Sigmoid colon (tissue), 7 donors: ENCODE measurements around the gene FGG. TPM values are rescaled to one million over a fixed set of nuclear protein-coding genes. Genes with fewer than 3 reads are reported as not detected.

Source experiments
- DNase-seq: peaks from one replicate; pipeline ENCODE4 v3.0.0-alpha.2; 2019
- H3K27ac ChIP-seq, 4 donors: fragments of 200-600 bp; sonication (generic); one replicate each; pipeline ENCODE4 v1.5.1; 2016 to 2019; ENCODE audit warnings: mild to moderate bottlenecking in 1 of 4
- H3K27me3 ChIP-seq, 3 donors: fragments of 200-600 bp; sonication (generic); one replicate each; pipeline ENCODE4 v1.5.1; 2019; ENCODE audit warnings: mild to moderate bottlenecking in 1 of 3
- H3K36me3 ChIP-seq, 4 donors: fragments of 200-600 bp; sonication (generic); one replicate each; pipeline ENCODE4 v1.5.1; 2016 to 2019
- H3K4me1 ChIP-seq, 4 donors: fragments of 200-600 bp; sonication (generic); one replicate each; pipeline ENCODE4 v1.5.1; 2017 to 2019
- H3K4me3 ChIP-seq, 4 donors: fragments of 200-600 bp; sonication (generic); one replicate each; pipeline ENCODE4 v1.5.1; 2017 to 2019; ENCODE audit warnings: mild to moderate bottlenecking in 2 of 4, moderate library complexity in 1 of 4
- H3K9me3 ChIP-seq, 4 donors: fragments of 200-600 bp in 3 of 4; sonication (generic) in 3 of 4; one replicate each; pipeline versions ENCODE4 v1.5.1 to v1.6.1; 2013 to 2019
- EP300 ChIP-seq, 4 donors: sonication (generic); formaldehyde crosslinking; IDR thresholded peaks; one replicate each; pipeline ENCODE4 v1.6.1; 2017; ENCODE audit warnings: antibody characterized with exemption in 4 of 4
- POLR2A ChIP-seq, 2 donors: fragments of 450-650 bp; IDR thresholded peaks; one replicate each; pipeline ENCODE4 v1.6.1; 2016; ENCODE audit warnings: antibody characterized with exemption in 2 of 2, mild to moderate bottlenecking in 2 of 2, moderate library complexity in 2 of 2
- POLR2AphosphoS5 ChIP-seq, 4 donors: sonication (generic); formaldehyde crosslinking; IDR thresholded peaks; one replicate each; pipeline ENCODE4 v1.6.1; 2017; ENCODE audit warnings: antibody characterized with exemption in 4 of 4
- WGBS, 2 donors: extraction: QIAGEN DNeasy Blood & Tissue Kit; methylation state at CpG; one replicate each; pipeline ENCODE4 v1.1.7; 2013; 5-methylcytosine and 5-hydroxymethylcytosine counted together
- intact Hi-C: fragments of 100-400 bp; cut with DNase I; formaldehyde crosslinking; loops from one replicate; pipeline ENCODE4 v1.15.1; 2023
- polyA plus RNA-seq, 3 donors: library from polyadenylated mRNA; stranded (reverse); fragments of 200-250 nt; gene quantifications; one replicate each; pipeline ENCODE4 v1.2.3, GENCODE V29; 2013
- total RNA-seq, 4 donors: library from RNA; depleted of rRNA; stranded (reverse); fragments of >200 nt; gene quantifications; one replicate each; pipeline ENCODE4 v1.1.0, GENCODE V29; 2016
- TF ChIP-seq, protein P1 (sequence below), 4 experiments: fragments of 450-650 bp in 3 of 4; fragments of 200-600 bp in 1 of 4; IDR thresholded peaks; one replicate each; pipeline ENCODE4 v1.5.1; 2016 to 2019; ENCODE audit warnings: antibody characterized with exemption in 4 of 4, mild to moderate bottlenecking in 3 of 4, moderate library complexity in 2 of 4
- donor health status: healthy with polysubstance abuse.
- donor health status: Bipolar disorder and iron deficiency.
- donor health status: healthy.

FGG gene
- total and polyA plus RNA-seq, 7 donors, result 0.22 TPM; not detected in 6

DNA sequence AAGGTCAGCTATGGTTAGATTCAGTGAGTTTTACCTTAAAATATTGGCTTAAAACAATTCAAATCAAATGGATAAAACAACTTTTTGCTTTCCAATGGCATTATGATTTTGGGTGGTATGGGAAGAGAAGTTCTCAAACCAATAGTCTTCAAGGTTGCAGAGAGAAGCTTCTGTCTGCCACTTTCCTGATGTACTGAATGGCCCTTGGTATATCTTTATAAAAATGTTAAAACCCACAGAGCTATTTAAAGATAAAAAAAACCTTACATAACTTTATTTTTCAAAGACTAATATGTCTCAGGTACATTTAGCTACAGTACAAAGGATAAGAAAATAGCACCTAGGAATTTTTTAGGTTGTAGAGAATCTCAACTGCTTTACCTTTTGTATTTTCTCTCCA is 28.8 kb downstream of the FGG start:
- H3K9me3 ChIP-seq, result no peaks in the 10 kb centered on the region
- no peak for DNase-seq
- no peaks in the 10 kb centered on the region for H3K36me3 ChIP-seq
- intact Hi-C loops, result no loop called here
- H3K4me1 ChIP-seq, result no peaks in the 10 kb centered on the region
- H3K27ac ChIP-seq, result no peak overlapping the region
- TF ChIP-seq POLR2AphosphoS5 (IDR thresholded peaks at IDR 0.05) (no peak), POLR2A (IDR thresholded peaks at IDR 0.05) (no peak), EP300 (IDR thresholded peaks at IDR 0.05) (no peak)
- H3K4me3 ChIP-seq, result no peak overlapping the region
- no peaks in the 10 kb centered on the region for H3K27me3 ChIP-seq

- H3K4me3 ChIP-seq, result no peak overlapping the region
- no peaks in the 10 kb centered on the region for H3K4me1 ChIP-seq
- TF ChIP-seq POLR2AphosphoS5 (IDR thresholded peaks at IDR 0.05), result no peak
- H3K27ac ChIP-seq, result no peak overlapping the region
- H3K9me3 ChIP-seq, result no peaks in the 10 kb centered on the region
- H3K36me3 ChIP-seq, result no peaks in the 10 kb centered on the region
- no peaks in the 10 kb centered on the region for H3K27me3 ChIP-seq
- 85 to 89% methylated on average over 3 of the region's 3 CpGs for WGBS, 2 donors
- intact Hi-C loops, result no loop called here
- DNase-seq, result no peak
These were observed 29.2 kb downstream of the FGG start for GRCh38 chr4:154583230-154583629.

- 67 to 90% methylated on average over 2 of the region's 2 CpGs for WGBS, 2 donors
- no peaks in the 10 kb centered on the region for H3K27me3 ChIP-seq
- H3K4me3 ChIP-seq, result no peak overlapping the region
- TF ChIP-seq, protein P1, sequence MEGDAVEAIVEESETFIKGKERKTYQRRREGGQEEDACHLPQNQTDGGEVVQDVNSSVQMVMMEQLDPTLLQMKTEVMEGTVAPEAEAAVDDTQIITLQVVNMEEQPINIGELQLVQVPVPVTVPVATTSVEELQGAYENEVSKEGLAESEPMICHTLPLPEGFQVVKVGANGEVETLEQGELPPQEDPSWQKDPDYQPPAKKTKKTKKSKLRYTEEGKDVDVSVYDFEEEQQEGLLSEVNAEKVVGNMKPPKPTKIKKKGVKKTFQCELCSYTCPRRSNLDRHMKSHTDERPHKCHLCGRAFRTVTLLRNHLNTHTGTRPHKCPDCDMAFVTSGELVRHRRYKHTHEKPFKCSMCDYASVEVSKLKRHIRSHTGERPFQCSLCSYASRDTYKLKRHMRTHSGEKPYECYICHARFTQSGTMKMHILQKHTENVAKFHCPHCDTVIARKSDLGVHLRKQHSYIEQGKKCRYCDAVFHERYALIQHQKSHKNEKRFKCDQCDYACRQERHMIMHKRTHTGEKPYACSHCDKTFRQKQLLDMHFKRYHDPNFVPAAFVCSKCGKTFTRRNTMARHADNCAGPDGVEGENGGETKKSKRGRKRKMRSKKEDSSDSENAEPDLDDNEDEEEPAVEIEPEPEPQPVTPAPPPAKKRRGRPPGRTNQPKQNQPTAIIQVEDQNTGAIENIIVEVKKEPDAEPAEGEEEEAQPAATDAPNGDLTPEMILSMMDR (IDR thresholded peaks at IDR 0.05), result no peak
- TF ChIP-seq EP300 (IDR thresholded peaks at IDR 0.05) (no peak), POLR2AphosphoS5 (IDR thresholded peaks at IDR 0.05) (no peak), POLR2A (IDR thresholded peaks at IDR 0.05) (no peak)
- no peaks in the 10 kb centered on the region for H3K36me3 ChIP-seq
- DNase-seq, result no peak
- H3K9me3 ChIP-seq, result no peaks in the 10 kb centered on the region
- H3K27ac ChIP-seq, result no peak overlapping the region
- H3K4me1 ChIP-seq, result no peaks in the 10 kb centered on the region
- intact Hi-C loops, result no loop called here
These were observed 29.7 kb downstream of the FGG start for GRCh38 chr4:154582723-154583122.

DNA sequence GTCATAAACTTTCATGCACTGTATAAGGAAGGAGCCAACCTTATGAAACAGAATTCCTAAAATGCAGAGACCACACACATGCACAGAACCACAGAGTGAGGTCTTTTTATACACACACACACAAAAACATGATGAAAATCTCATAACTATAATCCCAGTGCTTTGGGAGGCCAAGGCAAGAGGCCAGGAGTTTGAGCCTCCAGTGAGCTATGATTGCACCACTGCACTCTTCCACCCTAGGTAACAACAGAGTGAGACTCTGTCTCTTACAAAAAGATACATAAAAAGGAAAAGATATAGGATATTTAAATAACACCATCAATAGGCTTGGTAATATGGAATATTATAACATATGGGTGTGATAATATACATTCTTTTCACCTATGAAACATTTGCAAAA is 32.5 kb downstream of the FGG start:
- Histone ChIP-seq H3K4me1 (no peaks in the 10 kb centered on the region), H3K4me3 (no peak overlapping the region), H3K27me3 (no peaks in the 10 kb centered on the region), H3K9me3 (no peaks in the 10 kb centered on the region), H3K27ac (no peak overlapping the region), H3K36me3 (no peaks in the 10 kb centered on the region)
- TF ChIP-seq, protein P1 (IDR thresholded peaks at IDR 0.05), result no peak
- no peak for TF ChIP-seq POLR2A (IDR thresholded peaks at IDR 0.05)
- intact Hi-C loops, result no loop called here
- no peak for DNase-seq

- H3K4me1 ChIP-seq, result no peaks in the 10 kb centered on the region
- no peaks in the 10 kb centered on the region for H3K27me3 ChIP-seq
- no peak for DNase-seq
- TF ChIP-seq EP300 (IDR thresholded peaks at IDR 0.05) (no peak), POLR2AphosphoS5 (IDR thresholded peaks at IDR 0.05) (no peak), POLR2A (IDR thresholded peaks at IDR 0.05) (no peak)
- TF ChIP-seq, protein P1 (IDR thresholded peaks at IDR 0.05), result no peak
- H3K36me3 ChIP-seq, result no peaks in the 10 kb centered on the region
- 71 to 88% methylated on average over 1 of the region's 1 CpG for WGBS, 2 donors
- H3K27ac ChIP-seq, result no peak overlapping the region
- H3K4me3 ChIP-seq, result no peak overlapping the region
- intact Hi-C loops, result no loop called here
- H3K9me3 ChIP-seq, result no peaks in the 10 kb centered on the region
These were observed 33.5 kb downstream of the FGG start for GRCh38 chr4:154578919-154579318.

DNA sequence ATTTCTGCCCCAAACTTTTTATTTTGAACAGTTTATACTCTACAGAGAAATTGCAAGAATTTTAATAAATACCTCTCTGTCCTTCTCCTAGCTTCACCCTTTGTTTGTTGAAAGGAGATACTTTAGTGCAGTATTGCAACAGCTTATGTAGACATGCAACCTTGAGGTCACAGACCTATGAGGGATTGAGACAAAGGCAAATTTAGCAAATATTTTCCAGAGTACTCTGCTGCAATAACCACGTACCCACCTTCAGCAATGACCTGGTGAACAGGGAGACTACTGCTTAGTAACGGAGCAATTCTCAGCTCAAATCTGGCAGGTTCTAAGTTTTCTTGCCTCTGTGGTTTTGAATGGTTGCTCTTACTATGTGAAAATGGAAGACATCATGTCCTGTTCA is 35.1 kb downstream of the FGG start:
- Histone ChIP-seq H3K4me1 (no peaks in the 10 kb centered on the region), H3K9me3 (no peaks in the 10 kb centered on the region), H3K4me3 (no peak overlapping the region), H3K27ac (no peak overlapping the region), H3K27me3 (no peaks in the 10 kb centered on the region), H3K36me3 (no peaks in the 10 kb centered on the region)
- intact Hi-C loops, result no loop called here
- TF ChIP-seq, protein P1 (IDR thresholded peaks at IDR 0.05), result no peak
- TF ChIP-seq POLR2A (IDR thresholded peaks at IDR 0.05) (no peak), POLR2AphosphoS5 (IDR thresholded peaks at IDR 0.05) (no peak), EP300 (IDR thresholded peaks at IDR 0.05) (no peak)
- WGBS, 2 donors, result 91 to 93% methylated on average over 2 of the region's 2 CpGs
- DNase-seq, result no peak
